HG03039 (cell line): Measurements from ENCODE around the gene KCNIP3.
A peak's percentile ranks its signal among the peaks of the same experiment; 100 is the strongest.
"Not testable (repeated sequence)": the region's sequence is repeated elsewhere in the genome, so short reads cannot be mapped to it uniquely, and the experiment has no call there.

Experiments
- ATAC-seq: cut with Tn5 transposase; IDR thresholded peaks from one replicate; pipeline ENCODE4 v1.9.1; 2021; ENCODE audit warnings: mild to moderate bottlenecking, moderate library complexity; ENCODE audit not compliant: unreplicated experiment

Gene KCNIP3

GRCh38 chr2:95399061-95399460, 101.9 kb downstream of the KCNIP3 start:
- no peak for ATAC-seq

- ATAC-seq: no peak
Measured at GRCh38 chr2:95401480-95401879, 104.3 kb downstream of the KCNIP3 start.

GRCh38 chr2:95402004-95402369, 104.8 kb downstream of the KCNIP3 start:
- ATAC-seq: not testable (repeated sequence)

- peak; percentile 89 for ATAC-seq
Measured at GRCh38 chr2:95402370-95403203, 105.4 kb downstream of the KCNIP3 start, which contains the start of gene FAHD2A. FAHD2A (plus strand) TSS chr2:95402708; CDS start chr2:95405559, 2,851 bp downstream.

- peak; percentile 34 for ATAC-seq
Measured at GRCh38 chr2:95403204-95403721, 106.1 kb downstream of the KCNIP3 start.

GRCh38 chr2:95403824-95404223, 106.7 kb downstream of the KCNIP3 start:
- ATAC-seq: not testable (repeated sequence)

GRCh38 chr2:95404676-95405075, 107.5 kb downstream of the KCNIP3 start:
- not testable (repeated sequence) for ATAC-seq

GRCh38 chr2:95411239-95411638, 114.1 kb downstream of the KCNIP3 start:
- not testable (repeated sequence) for ATAC-seq

GRCh38 chr2:95414015-95414594, 117.0 kb downstream of the KCNIP3 start:
- ATAC-seq: peak; percentile 66

GRCh38 chr2:95415138-95415537, 118.0 kb downstream of the KCNIP3 start:
- not testable (repeated sequence) for ATAC-seq

- ATAC-seq: not testable (repeated sequence)
Measured at GRCh38 chr2:95415561-95415960, 118.4 kb downstream of the KCNIP3 start.

- ATAC-seq: not testable (repeated sequence)
Measured at GRCh38 chr2:95427196-95427867, 130.2 kb downstream of the KCNIP3 start.

- not testable (repeated sequence) for ATAC-seq
Measured at GRCh38 chr2:95429748-95430467, 132.8 kb downstream of the KCNIP3 start.

- ATAC-seq: not testable (repeated sequence)
Measured at GRCh38 chr2:95433373-95433772, 136.2 kb downstream of the KCNIP3 start.

- ATAC-seq: not testable (repeated sequence)
Measured at GRCh38 chr2:95433973-95434372, 136.8 kb downstream of the KCNIP3 start.

- ATAC-seq: not testable (repeated sequence)
Measured at GRCh38 chr2:95434507-95435076, 137.4 kb downstream of the KCNIP3 start.

- not testable (repeated sequence) for ATAC-seq
Measured at GRCh38 chr2:95435162-95435871, 138.2 kb downstream of the KCNIP3 start.
